ENCODE results near the gene PNMA6E.

PNMA6E gene

GRCh38 chrX:153442463-153442862 is 41.3 kb upstream of the PNMA6E start:
- ATAC-seq, result no peak
- TF ChIP-seq ZNF8 (CRISPR knock-in tag; IDR thresholded peaks at IDR 0.05) (no peak), PATZ1 (CRISPR knock-in tag; IDR thresholded peaks at IDR 0.05; ENCODE audit: borderline replicate concordance) (no peak), ZFP3 (CRISPR knock-in tag; IDR thresholded peaks at IDR 0.05) (no peak), TOX (CRISPR knock-in tag; IDR thresholded peaks at IDR 0.05; ENCODE audit: borderline replicate concordance) (no peak), TCF4 (CRISPR knock-in tag; IDR thresholded peaks at IDR 0.05; ENCODE audit: borderline replicate concordance) (no peak), ZNF565 (CRISPR knock-in tag; conservative IDR thresholded peaks at IDR 0.05; ENCODE audit: low read depth) (no peak), CREB5 (CRISPR knock-in tag; IDR thresholded peaks at IDR 0.05; ENCODE audit: low read depth) (no peak), TSHZ2 (CRISPR knock-in tag; IDR thresholded peaks at IDR 0.05) (no peak), GLIS3 (CRISPR knock-in tag; IDR thresholded peaks at IDR 0.05) (no peak), ESRRG (CRISPR knock-in tag; IDR thresholded peaks at IDR 0.05) (no peak), BACH2 (CRISPR knock-in tag; IDR thresholded peaks at IDR 0.05; ENCODE audit: borderline replicate concordance) (no peak), ARNTL (CRISPR knock-in tag; IDR thresholded peaks at IDR 0.05; ENCODE audit: borderline replicate concordance, low read depth) (no peak), ZNF70 (CRISPR knock-in tag; IDR thresholded peaks at IDR 0.05) (no peak), PPARA (CRISPR knock-in tag; IDR thresholded peaks at IDR 0.05; ENCODE audit: borderline replicate concordance) (no peak), RARB (CRISPR knock-in tag; IDR thresholded peaks at IDR 0.05) (no peak), CSRNP3 (CRISPR knock-in tag; IDR thresholded peaks at IDR 0.05) (no peak), SNAI2 (CRISPR knock-in tag; IDR thresholded peaks at IDR 0.05) (no peak)

GRCh38 chrX:153441981-153442380 is 40.8 kb upstream of the PNMA6E start:
- no peak for ATAC-seq
- TF ChIP-seq CREB5 (CRISPR knock-in tag; IDR thresholded peaks at IDR 0.05; ENCODE audit: low read depth) (no peak), RARB (CRISPR knock-in tag; IDR thresholded peaks at IDR 0.05) (no peak)

- no peak for ATAC-seq
- TF ChIP-seq TSHZ2 (CRISPR knock-in tag; IDR thresholded peaks at IDR 0.05) (no peak), ZNF565 (CRISPR knock-in tag; conservative IDR thresholded peaks at IDR 0.05; ENCODE audit: low read depth) (no peak), ZNF8 (CRISPR knock-in tag; IDR thresholded peaks at IDR 0.05) (no peak), TOX (CRISPR knock-in tag; IDR thresholded peaks at IDR 0.05; ENCODE audit: borderline replicate concordance) (no peak), GLIS3 (CRISPR knock-in tag; IDR thresholded peaks at IDR 0.05) (no peak), ZNF70 (CRISPR knock-in tag; IDR thresholded peaks at IDR 0.05) (no peak), ESRRG (CRISPR knock-in tag; IDR thresholded peaks at IDR 0.05) (no peak), RARB (CRISPR knock-in tag; IDR thresholded peaks at IDR 0.05) (no peak), OSR1 (CRISPR knock-in tag; IDR thresholded peaks at IDR 0.05) (no peak), CSRNP3 (CRISPR knock-in tag; IDR thresholded peaks at IDR 0.05) (no peak), ISL1 (CRISPR knock-in tag; IDR thresholded peaks at IDR 0.05) (no peak), ZFP30 (CRISPR knock-in tag; IDR thresholded peaks at IDR 0.05) (no peak), SNAI2 (CRISPR knock-in tag; IDR thresholded peaks at IDR 0.05) (no peak), PPARA (CRISPR knock-in tag; IDR thresholded peaks at IDR 0.05; ENCODE audit: borderline replicate concordance) (no peak), ZFP3 (CRISPR knock-in tag; IDR thresholded peaks at IDR 0.05) (no peak), CSDC2 (CRISPR knock-in tag; IDR thresholded peaks at IDR 0.05) (no peak), BACH2 (CRISPR knock-in tag; IDR thresholded peaks at IDR 0.05; ENCODE audit: borderline replicate concordance) (no peak), TCF4 (CRISPR knock-in tag; IDR thresholded peaks at IDR 0.05; ENCODE audit: borderline replicate concordance) (no peak), CREB5 (CRISPR knock-in tag; IDR thresholded peaks at IDR 0.05; ENCODE audit: low read depth) (no peak)
These were observed 40.1 kb upstream of the PNMA6E start for GRCh38 chrX:153441296-153441695.
